PC-9 (cell line): ENCODE data around the gene SPTBN5. TPM values are rescaled to one million over a fixed set of nuclear protein-coding genes. Genes with fewer than 3 reads are reported as not detected.

Experiments
- BruUV-seq: library from RNA; stranded (reverse); fragments of 400-500 nt; replicated peaks from 2 replicates; lab custom pipeline; 2021; lab: Mats Ljungman, UMichigan
- CTCF ChIA-PET: fragments of 300-600 bp; sonication (Branson Sonifier 250); formaldehyde crosslinking; loops from one replicate; lab custom pipeline; 2022; ENCODE audit warnings: antibody characterized with exemption; lab: Charles Lee
- POLR2A ChIA-PET: fragments of 300-600 bp; sonication (Branson Sonifier 250); formaldehyde crosslinking; loops from one replicate; lab custom pipeline; 2022; ENCODE audit warnings: antibody characterized with exemption; ENCODE audit not compliant: unreplicated experiment; lab: Charles Lee
- DNase-seq, 2 experiments: peaks; one replicate each; pipeline versions ENCODE4 v3.0.0 to v3.0.0-alpha.2; 2015 to 2022; ENCODE audit warnings: mixed read lengths in 1 of 2
- H2AFZ ChIP-seq: fragments of 200-600 bp; sonication (generic); 2 replicates; pipeline ENCODE4 v1.8.1; 2017; ENCODE audit warnings: antibody characterized with exemption
- H3F3A ChIP-seq: fragments of 200-600 bp; sonication (generic); 2 replicates; pipeline ENCODE4 v1.8.1; 2017; ENCODE audit warnings: antibody characterized with exemption, mild to moderate bottlenecking, low read depth; ENCODE audit not compliant: insufficient read depth
- H3K27ac ChIP-seq: fragments of 200-600 bp; sonication (generic); 2 replicates; pipeline ENCODE4 v1.6.1; 2016; ENCODE audit warnings: mixed run types
- H3K27me3 ChIP-seq: fragments of 200-600 bp; sonication (generic); 2 replicates; pipeline ENCODE4 v1.6.1; 2016; ENCODE audit warnings: low read depth, mixed run types; ENCODE audit not compliant: insufficient read depth
- H3K36me3 ChIP-seq: fragments of 200-600 bp; sonication (generic); 2 replicates; pipeline ENCODE4 v1.6.1; 2016; ENCODE audit warnings: low read depth, mixed run types
- H3K4me1 ChIP-seq: fragments of 200-600 bp; sonication (generic); replicated peaks from 2 replicates; pipeline ENCODE4 v1.6.1; 2016; ENCODE audit warnings: mixed run types; ENCODE audit not compliant: insufficient read depth
- H3K4me2 ChIP-seq: fragments of 200-600 bp; sonication (generic); 2 replicates; pipeline ENCODE4 v1.6.1; 2017; ENCODE audit warnings: mixed run types
- H3K4me3 ChIP-seq: fragments of 200-600 bp; sonication (generic); 2 replicates; pipeline ENCODE4 v1.6.1; 2016; ENCODE audit warnings: mixed run types
- H3K79me2 ChIP-seq: fragments of 200-600 bp; sonication (generic); 2 replicates; pipeline ENCODE4 v1.6.1; 2017; ENCODE audit warnings: low read depth, mixed run types
- H3K9me2 ChIP-seq: fragments of 200-600 bp; sonication (generic); 2 replicates; pipeline ENCODE4 v1.8.1; 2017; ENCODE audit warnings: mild to moderate bottlenecking; ENCODE audit not compliant: insufficient read depth
- H3K9me3 ChIP-seq: fragments of 200-600 bp; sonication (generic); 2 replicates; pipeline ENCODE4 v1.8.1; 2016; ENCODE audit warnings: low read depth; ENCODE audit not compliant: insufficient read depth
- H4K20me1 ChIP-seq: fragments of 200-600 bp; sonication (generic); 2 replicates; pipeline ENCODE4 v1.8.1; 2017; ENCODE audit not compliant: insufficient read depth
- EZH2 ChIP-seq: fragments of 200-600 bp; sonication (generic); IDR thresholded peaks from 2 replicates; pipeline ENCODE4 v1.8.0; 2017; ENCODE audit warnings: antibody characterized with exemption, low read depth
- intact Hi-C: fragments of 100-400 bp; cut with micrococcal nuclease; formaldehyde crosslinking; loops from one replicate; pipeline ENCODE4 v1.10.0; 2022; ENCODE audit not compliant: unreplicated experiment
- total RNA-seq: library from RNA; stranded (reverse); gene quantifications from 2 replicates; pipeline ENCODE4 v1.2.3, GENCODE V29; 2021
- TF ChIP-seq, protein P1 (sequence below): fragments of 200-600 bp; sonication (generic); conservative IDR thresholded peaks from 2 replicates; pipeline ENCODE4 v1.6.1; 2017; ENCODE audit warnings: mixed run types, antibody characterized with exemption, mild to moderate bottlenecking, moderate library complexity

SPTBN5 gene
- total RNA-seq, 1 experiment from 2014 or later = 2.6 TPM

DNA sequence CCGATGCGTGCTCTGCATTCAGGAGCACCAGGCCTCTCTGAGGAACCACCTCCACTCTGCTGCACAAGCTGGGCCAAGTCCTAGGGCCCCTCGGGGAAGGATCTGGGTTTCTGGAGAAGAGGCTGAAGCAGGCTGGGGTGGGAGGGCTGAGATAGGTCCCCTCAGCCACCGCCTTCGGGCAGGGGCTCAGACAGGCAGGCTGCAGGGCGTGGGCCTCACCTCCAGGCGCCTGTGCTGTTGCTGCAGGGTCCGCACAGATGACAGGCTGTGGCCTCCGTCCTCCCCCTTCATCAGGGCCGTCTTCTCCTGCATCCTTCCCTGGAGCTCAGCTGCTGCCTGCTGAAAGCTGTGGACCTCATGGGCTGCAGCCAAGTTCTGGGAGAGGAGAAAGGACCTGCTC lies 40.0 kb downstream of the SPTBN5 start:
- H3K36me3 ChIP-seq = no peaks in the 10 kb centered on the region
- CTCF ChIA-PET = no interaction called here

DNA sequence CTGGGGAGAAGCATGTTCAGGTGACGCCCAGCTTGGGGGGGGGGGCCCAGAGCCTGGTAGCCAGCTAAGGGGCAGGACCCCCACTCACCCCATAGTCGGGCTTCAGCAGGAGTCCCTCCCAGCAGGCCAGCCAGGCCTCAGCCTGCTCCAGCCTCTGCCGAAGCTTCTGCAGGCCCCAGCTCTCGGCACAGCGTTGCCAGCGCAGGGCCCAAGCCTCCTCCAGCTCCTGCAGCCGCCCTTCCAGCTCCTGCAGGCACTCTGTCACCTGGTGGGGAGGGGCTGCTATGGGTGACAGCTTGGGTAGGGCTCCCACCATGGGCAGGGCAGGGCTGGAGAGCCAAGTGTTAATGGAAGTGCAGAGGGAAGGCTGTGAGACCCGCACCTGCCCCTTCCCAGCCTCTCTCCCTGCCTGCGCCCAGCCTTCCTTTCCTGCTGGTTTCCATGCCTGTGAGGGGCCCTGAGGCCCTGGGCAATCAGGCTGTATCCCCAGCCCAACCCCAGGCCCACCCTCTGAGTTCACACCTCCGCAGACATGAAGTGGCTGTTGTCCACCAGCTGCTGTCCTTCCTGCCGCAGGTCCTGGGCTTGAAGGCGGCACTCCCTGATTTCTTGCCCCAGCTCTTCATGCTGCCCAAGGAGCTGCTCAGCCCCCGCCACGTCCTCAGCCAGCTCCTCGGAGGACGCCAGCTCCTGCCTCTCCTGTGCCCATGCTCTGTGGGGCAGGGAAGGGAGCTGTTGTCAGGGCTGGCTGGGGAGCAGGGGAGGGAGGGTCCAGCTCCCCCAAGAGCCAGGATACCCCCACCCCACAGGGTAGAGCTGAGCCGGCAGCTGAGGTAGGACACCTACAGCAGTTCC lies 40.9 kb downstream of the SPTBN5 start:
- Histone ChIP-seq H3K27me3 (no peaks in the 10 kb centered on the region), H3K4me3 (no peak overlapping the region), H3K79me2 (no peaks in the 10 kb centered on the region), H3K4me1 (no peaks in the 10 kb centered on the region), H3F3A (no peaks in the 10 kb centered on the region), H3K27ac (no peak overlapping the region), H3K4me2 (no peak overlapping the region), H4K20me1 (no peaks in the 10 kb centered on the region), H3K9me3 (no peaks in the 10 kb centered on the region), H2AFZ (no peak overlapping the region), H3K9me2 (no peaks in the 10 kb centered on the region), H3K36me3 (no peaks in the 10 kb centered on the region)
- ChIA-PET POLR2A (interaction anchor here (0.8 kb wide), 1 partner anchor 14 kb away, joined by 4 read pairs; the partner anchor contains the start of gene PLA2G4B), CTCF (no interaction called here)
- DNase-seq = no peak
- intact Hi-C loops = no loop called here
- BruUV-seq = no TSS peak
- TF ChIP-seq EZH2 = no peak
- TF ChIP-seq, protein P1, sequence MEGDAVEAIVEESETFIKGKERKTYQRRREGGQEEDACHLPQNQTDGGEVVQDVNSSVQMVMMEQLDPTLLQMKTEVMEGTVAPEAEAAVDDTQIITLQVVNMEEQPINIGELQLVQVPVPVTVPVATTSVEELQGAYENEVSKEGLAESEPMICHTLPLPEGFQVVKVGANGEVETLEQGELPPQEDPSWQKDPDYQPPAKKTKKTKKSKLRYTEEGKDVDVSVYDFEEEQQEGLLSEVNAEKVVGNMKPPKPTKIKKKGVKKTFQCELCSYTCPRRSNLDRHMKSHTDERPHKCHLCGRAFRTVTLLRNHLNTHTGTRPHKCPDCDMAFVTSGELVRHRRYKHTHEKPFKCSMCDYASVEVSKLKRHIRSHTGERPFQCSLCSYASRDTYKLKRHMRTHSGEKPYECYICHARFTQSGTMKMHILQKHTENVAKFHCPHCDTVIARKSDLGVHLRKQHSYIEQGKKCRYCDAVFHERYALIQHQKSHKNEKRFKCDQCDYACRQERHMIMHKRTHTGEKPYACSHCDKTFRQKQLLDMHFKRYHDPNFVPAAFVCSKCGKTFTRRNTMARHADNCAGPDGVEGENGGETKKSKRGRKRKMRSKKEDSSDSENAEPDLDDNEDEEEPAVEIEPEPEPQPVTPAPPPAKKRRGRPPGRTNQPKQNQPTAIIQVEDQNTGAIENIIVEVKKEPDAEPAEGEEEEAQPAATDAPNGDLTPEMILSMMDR = no peak

More for the DNA sequence above, 40.0 kb downstream of the SPTBN5 start:
- POLR2A ChIA-PET = interaction anchor here (0.6 to 0.8 kb wide), 2 partner anchors 15 to 71 kb away, joined by 3 to 4 read pairs; partner anchors contain the start of gene PLA2G4B
- H3K9me3 ChIP-seq = no peaks in the 10 kb centered on the region
- H4K20me1 ChIP-seq = no peaks in the 10 kb centered on the region
- no peak for DNase-seq
- no peak overlapping the region for H3K4me3 ChIP-seq
- H3K27me3 ChIP-seq = no peaks in the 10 kb centered on the region
- no TSS peak for BruUV-seq
- TF ChIP-seq EZH2 = no peak
- TF ChIP-seq, protein P1 = no peak
- H3K79me2 ChIP-seq = no peaks in the 10 kb centered on the region
- intact Hi-C loops = no loop called here
- H3K4me1 ChIP-seq = no peaks in the 10 kb centered on the region
- H3K27ac ChIP-seq = no peak overlapping the region
- no peaks in the 10 kb centered on the region for H3K9me2 ChIP-seq
- H3F3A ChIP-seq = no peaks in the 10 kb centered on the region
- H3K4me2 ChIP-seq = no peak overlapping the region
- no peak overlapping the region for H2AFZ ChIP-seq

GRCh38 chr15:41851755-41852370 lies 42.0 kb downstream of the SPTBN5 start:
- DNase-seq = no peak
- intact Hi-C loops = no loop called here
- CTCF ChIA-PET = no interaction called here

More at GRCh38 chr15:41851755-41852370, 42.0 kb downstream of the SPTBN5 start:
- Histone ChIP-seq H3K27ac (no peak overlapping the region), H4K20me1 (no peaks in the 10 kb centered on the region), H3K36me3 (no peaks in the 10 kb centered on the region), H3K9me3 (no peaks in the 10 kb centered on the region), H3K27me3 (no peaks in the 10 kb centered on the region), H3K4me3 (no peak overlapping the region), H3K4me2 (no peak overlapping the region), H3K4me1 (no peaks in the 10 kb centered on the region), H2AFZ (no peak overlapping the region), H3K9me2 (no peaks in the 10 kb centered on the region), H3K79me2 (no peaks in the 10 kb centered on the region), H3F3A (no peaks in the 10 kb centered on the region)
- POLR2A ChIA-PET = interaction anchor here (0.6 to 1.4 kb wide), 2 partner anchors 14 to 288 kb away, joined by 6 to 7 read pairs; partner anchors contain the start of gene PLA2G4B
- BruUV-seq = no TSS peak
- TF ChIP-seq, protein P1 = no peak
- TF ChIP-seq EZH2 = no peak
